Activated T-helper 1 cell treated with anti-CD3 and anti-CD28 coated beads, Interleukin-2, amount 50 U/mL, for 16 hours (primary cell): Measurements from ENCODE around the gene RFX7.

Experiments used
- DNase-seq, 2 donors: peaks; one replicate each; pipeline ENCODE4 v3.0.0-alpha.2; 2020; ENCODE audit warnings: low read depth in 1 of 2, low spot score in 1 of 2

Gene RFX7

DNA sequence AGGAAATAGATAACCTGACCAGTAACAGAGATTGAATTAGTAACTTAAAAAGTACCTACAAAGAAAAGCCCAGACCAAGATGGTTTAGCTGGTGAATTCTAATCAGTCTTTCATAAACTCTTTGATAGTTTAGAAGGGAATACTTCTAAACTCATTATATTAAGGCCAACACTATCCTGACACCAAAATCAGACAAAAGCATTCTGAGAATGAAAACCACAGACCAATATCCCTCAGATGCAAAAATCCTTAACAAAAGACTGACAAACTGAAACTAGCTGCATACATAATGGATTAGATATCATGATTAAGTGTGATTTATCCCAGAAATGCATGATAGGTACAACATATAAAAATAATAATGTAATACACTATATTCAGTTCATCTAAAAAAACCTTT, 115.6 kb downstream of the RFX7 start:
- DNase-seq = no peak

DNA sequence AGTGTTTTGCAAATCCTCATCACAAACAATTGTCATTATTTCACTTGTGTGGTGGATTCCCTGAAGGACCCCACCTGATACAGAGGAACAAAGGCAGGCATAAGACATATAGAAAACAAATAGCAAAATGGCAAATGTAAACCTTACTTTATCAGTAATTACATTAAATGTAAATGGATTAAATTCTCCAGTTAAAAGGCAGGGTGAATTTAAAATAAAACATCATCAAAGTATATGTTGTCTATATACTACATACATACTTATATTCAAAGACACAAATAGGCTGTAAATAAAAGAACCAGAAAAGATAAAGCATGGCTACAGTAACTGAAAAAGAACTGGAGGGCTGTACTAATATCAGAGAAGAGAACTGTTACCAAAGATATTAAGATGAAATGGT, 117.3 kb downstream of the RFX7 start:
- DNase-seq = no peak

DNA sequence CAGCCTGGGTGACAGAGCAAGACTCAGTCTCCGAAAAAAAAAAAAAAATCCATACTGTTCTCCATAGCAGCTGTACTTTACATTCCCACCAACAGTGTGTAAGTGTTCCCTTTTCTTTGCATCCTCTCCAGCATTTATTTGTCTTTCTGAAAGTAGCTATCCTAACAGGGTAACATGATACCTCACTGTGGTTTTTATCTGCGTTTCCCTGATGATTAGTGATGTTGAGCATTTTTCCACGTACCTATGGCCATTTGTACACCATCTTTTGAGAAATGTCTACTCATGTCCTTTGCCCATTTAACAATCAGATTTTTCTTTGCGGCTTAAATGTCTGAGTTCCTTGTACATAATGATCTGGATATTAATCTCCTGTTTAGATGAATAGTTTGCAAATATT, 119.3 kb downstream of the RFX7 start:
- DNase-seq = no peak

DNA sequence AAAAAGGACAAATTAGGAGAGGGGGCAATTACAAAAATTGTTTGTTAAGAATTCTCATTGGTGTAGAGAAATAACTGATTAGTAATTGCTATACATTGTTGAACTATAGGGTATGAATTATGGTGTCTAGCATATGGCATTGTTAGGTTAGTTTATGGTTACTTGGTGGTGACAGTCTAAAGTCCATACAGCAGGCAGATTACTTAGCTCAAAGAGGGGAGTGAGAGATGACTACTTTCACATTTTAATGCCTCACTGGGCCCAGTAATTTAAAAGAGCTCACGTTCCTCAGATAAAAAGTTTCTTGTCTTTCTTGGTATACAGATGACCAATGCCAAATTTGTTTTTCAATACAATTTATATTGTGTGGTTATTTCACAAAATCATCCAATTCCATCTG, 137.8 kb downstream of the RFX7 start:
- no peak for DNase-seq

DNA sequence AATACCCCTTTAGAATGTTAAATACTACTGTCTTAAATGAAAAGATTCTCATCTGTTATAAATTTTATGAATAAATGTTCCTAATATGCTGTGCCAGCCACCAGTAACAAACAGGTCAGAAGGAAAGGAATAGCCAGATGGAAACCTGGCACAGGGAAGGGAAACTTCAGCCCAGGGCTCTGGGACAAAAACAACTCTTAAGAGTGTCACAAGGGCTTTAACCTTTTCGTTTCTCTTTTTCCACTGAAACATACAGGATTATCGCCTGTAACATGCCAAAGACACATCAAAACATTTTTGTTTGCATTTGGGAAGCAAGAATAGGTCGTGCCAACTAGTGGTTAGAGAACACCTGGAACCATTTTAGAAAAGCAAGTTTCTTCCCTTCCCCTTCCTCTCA, 141.2 kb downstream of the RFX7 start:
- DNase-seq = no peak

DNA sequence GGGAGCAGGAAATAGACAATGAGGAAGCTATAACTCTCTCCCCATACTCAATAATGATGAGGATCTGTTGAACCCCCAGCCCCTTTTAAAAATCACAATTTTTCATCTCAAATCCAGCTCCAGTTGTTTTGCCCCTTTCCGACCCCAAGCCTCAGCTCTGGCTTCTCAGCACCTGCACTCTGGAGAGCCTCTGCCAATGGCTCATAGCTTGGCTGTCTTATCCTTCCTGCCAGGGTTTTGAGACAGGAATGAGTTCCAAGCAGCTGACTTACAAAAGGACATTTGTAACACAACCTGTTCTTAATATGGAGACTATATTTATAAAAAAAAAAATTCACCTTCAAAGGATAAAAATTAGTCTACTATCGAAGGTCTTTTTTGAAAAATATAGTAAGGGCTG, 144.4 kb downstream of the RFX7 start:
- no peak for DNase-seq

DNA sequence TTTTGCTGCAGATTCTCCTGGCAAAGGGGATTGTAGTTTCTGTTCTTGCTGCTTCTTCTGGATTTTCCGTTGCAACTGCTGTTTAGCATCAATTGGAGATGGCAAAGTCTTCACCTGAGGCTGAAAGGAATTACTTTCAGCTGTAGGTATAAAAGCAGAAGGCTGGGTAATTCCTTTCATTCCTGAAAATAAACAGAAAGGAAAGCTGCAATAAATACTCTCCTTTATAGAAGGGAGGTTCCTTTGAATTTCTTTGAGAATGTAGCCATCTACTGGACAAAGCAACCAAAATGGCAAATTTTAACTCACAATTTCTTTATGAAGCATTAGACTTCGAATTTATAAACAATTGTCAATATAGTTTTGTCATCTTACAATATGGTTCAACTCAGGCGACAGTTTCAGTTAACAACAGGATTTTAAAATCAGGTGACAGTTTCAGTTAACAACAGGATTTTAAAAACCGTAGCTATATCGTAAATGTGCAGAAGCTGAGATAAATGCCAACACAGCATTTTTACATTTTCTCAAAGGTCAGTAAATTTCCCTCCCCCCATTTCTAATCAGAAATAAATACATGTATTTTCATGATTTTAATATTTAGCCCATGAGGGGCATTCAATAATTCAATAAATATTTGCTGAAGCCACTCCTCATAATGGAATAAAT, 145.3 kb downstream of the RFX7 start:
- DNase-seq = no peak

DNA sequence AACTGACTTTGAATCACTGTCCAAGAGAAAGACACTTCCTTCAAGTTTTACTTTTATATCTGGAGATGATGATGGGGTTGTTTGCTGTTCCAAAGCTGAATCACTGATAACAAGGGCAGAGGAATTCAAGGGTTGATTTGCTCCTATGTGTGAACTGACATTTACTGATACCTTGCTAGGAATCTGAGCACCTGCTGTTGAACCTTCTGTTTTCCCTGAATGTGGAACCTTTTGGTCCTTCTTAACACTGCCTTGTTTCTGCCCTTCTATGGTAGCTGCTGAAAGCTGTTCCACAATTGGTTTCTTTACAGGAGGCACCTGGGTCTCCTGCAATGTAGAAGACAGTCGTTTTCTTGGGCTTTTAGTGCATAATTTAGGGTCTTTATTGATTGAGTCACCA, 148.3 kb downstream of the RFX7 start:
- DNase-seq = no peak

DNA sequence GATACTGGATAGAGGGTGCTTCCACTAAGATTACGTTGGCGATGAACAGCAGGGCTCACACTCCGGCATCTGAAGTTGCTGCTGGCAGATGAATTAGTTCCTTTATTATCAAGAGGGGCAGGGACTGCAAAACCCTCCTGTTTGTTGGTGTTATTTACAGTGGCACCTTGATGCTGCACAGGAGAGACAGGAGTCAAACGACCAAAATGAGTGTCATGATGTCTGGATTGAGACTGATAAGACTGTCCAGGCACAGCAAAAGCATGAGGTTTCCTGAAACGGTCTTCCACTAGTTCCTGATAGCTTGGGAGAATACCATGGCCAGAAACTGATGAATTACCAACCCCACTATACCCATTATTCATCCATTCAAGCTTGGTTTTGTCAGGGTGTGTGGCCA, 149.5 kb downstream of the RFX7 start:
- DNase-seq = no peak

DNA sequence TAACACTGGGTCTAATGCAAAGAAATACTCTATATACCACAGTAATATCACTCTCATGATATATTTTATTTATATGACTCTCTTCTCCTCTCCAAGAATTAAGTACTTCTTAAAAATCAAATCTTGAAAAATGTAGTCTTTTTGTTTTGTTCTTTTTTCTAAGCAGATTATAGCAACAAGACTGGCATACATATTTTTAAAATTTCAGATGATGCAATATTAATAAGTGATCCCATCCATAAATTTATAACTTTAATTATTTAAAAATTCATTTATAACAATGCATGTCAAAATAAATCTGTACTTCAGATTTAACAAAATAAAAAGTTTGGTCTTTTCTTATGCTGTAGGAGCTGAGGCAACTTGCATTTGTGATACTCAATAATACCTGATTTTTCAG, 155.3 kb downstream of the RFX7 start:
- DNase-seq = no peak

DNA sequence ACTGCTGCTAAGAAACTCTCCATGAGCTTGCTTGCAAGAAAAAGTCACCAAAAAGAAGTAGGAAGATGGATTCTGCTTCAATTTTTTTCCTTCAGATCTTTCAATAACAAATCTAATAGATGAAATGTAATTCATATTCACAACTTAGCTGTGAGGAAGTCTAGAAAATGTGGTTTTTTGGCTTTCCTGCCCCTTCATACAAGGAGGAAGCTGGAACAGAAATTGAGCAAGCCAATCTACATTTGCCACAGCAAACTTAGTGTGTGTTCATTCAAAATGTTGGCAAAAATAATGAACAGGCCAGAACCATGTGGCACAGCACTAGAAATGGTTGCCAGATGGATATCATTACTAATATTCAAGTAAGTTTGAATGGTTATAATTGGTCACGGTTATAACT, 157.1 kb downstream of the RFX7 start:
- DNase-seq = no peak

DNA sequence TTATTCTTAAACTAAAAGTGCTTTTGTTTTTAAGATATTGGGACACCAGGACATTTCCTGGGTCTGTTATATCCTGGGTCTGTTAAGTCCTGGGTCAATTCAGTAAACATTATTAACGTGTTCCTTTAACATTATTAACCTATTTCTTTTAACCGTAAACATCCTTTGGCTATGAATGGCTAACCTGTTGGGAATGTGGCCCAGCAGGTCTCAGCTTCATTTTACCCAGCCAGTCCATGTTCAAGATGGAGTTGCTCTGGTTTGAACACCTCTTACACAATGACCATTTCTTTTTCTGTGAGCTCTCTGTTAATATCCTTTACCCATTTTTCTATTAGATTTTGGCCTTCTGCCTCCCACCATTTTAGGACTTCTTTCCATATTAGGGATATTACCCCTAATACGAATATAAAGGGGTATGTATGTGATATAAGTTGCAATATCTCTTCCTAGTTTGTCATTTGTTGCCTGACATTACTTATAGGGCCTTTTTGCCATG, 161.4 kb downstream of the RFX7 start:
- no peak for DNase-seq

DNA sequence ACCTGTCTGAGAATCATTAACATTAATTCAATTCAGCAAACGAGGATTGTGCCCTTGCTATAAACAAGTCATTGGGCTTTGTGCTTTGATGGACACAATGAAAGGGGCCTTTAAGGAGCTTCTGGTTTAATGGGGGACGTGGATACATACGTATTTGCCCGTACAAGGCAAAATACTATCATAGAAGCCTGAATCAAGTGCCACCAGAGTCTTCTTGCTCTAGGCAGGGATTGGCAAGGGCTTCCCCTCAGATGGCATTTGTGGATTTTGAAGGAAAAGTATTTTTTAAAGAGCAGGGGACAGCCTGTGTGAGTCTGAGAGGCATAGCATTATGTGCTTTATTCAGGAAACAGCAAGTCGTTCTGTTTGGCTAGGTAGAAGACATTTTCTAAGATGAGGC, 166.6 kb downstream of the RFX7 start:
- DNase-seq = no peak

DNA sequence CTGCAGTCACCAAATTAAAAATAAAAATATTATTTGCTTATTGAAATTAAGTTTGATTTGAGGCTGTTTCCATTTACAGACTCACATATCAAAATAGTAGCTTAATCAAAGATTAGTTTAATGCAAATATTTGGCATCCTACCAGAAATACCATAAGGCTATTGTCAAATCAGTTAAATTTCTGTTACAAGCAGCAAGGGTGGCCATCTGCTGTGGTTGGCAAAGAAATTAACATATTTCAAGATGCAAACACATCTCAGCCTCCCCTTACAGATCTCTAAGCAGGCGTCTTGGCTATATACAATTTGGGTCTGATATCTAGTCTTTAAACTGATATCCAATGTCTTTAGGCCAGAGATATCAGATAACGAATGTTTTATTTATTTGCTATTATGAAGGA, 167.0 kb downstream of the RFX7 start:
- DNase-seq = no peak

DNA sequence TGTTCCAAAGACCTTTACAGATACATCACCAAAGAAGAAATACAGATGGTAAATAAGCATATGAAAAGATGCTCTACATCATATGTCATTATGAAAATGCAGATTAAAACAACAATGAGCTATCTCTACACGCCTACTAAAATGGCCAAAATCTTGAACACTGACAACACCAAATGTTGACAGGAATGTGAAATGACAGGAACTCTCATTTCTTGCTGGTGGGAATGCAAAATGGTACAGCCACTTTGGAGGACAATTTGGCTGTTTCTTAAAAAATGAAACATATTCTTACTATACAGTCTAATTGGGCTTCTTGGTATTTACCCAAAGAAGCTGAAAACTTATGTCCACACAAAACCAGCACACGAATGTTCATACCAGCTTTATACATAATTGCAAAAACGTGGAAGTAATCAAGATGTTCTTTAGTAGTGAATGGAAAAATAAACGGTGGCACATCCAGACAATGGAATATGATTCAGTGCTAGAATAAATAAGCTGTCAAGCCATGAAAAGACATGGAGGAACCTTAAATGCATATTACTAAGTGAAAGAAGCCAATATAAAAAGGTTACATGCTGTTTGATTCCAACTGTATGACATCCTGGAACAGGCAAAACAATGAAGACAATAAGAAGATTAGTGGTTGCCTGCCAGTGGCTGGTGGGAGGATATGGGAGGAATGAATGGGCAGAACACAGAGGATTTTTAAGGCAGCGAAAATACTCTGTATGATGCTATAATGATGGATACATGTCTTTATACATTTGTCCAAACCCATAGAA, 169.0 kb downstream of the RFX7 start:
- DNase-seq = no peak

DNA sequence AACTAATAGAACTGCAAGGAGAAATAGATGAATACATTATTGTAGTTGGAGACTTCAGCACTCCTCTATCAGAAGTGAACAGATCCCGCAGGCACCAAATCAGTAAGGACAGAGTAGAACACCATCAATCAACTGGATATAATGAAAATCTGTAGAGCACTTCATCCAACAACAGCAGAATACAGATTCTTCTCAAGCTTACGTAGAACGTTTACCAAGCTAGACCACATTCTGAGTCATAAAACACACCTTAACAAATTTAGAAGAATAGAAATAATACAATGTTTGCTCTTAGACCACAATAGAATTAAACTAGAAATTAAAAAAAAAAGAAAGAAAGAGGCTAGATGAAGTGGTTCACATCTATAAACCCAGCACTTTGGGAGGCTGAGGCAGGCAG, 179.5 kb downstream of the RFX7 start:
- DNase-seq = no peak

DNA sequence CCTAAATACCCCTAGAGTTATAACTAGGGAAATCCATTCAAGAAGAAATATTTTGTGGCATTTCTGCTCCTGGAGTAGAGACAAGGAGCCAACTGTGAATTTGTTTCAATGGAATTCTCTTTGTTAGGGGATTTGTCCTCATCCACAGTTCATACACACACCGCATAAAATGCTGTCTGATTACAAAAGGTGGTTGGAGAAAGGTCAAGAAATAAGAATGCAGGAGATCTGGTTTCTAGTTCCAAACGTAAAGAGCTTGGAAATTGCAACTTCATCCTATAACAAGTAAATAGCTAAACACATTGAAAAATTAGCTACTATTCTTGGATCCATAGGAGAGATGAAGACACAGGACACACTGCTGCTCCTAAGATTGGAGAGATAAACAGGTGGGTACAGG, 184.0 kb downstream of the RFX7 start:
- no peak for DNase-seq

DNA sequence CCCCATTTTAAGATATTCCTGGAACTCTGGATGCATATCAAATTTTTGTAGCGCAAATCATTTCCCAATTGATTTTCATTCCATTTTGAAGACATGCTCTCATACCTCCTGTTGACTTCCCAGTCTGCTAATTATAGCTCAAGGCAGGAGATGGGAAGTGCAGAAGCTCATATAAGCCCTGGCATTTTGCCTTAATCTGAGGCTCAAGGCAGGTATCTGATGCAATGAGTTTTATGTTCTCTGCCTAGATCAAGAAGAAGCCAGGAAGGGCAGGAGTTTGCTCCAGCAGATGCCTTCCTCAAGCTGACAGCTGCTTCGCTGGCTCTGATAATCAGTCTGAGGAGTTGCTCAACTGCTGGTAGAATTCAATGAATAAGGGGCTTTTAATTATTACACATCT, 184.7 kb downstream of the RFX7 start:
- no peak for DNase-seq

DNA sequence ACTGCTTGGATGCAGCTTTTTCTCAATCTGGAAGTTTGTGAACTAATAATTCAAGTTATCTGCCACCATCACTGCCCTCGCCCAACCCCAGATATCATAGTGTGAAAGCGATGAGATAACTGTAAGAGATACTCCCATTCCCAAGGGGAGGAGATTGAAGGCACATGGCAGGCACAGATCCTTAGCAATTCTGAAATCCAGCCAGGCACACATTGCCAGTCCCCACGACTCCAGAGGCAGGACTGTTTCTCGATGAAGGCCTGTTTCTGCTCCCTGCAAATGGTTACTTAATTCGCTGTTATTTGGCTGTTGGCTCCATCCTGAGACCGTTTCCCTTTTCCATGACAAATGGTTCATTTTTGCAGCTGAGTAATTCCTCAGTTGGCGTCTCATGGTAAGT, 187.1 kb downstream of the RFX7 start:
- no peak for DNase-seq

DNA sequence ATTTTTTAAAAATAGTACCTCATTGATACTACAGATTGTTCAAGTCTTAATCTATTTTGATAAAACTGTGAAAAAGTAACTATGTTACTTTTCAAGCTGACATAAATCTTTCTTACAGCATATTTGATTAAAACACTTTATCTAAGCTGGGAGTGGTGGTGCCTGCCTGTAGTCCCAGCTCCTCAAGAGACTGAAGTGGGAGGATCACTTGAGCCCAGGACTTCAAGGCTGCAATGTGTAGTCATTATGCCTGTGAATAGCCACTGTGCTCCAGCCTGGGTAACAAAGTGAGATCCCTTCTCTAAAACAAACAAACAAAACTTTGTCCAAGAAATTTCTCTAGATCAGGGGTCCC, 190.7 kb downstream of the RFX7 start:
- no peak for DNase-seq

DNA sequence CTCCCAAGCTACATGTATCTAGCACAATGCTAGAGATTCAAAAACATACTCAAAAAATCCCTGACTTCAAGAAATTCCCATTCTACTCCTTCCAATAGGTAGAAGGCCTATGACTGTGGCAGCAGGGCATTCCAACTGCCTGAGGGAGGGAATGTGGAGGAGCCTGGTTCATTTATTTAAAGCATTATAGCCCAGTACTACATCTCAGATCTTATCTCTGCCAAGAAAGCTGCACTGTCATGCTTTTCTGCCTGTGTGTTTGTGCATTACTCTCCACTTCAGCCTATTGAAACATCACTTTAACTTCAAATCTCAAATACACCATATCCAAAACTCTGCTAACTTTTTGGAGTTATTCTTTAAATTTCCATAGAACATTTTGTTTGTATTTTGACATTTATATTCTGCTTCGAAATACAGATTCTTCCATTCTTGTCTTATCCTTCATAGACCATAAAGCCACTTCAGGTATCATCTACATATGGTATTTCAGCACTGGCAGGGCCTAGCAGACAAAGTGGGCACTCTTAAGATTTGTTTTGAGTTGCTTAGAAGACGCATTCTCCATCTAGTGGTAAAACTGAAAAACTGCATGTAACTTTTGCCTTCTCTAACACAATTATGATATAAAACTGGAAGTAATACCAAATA, 191.2 kb downstream of the RFX7 start:
- no peak for DNase-seq

DNA sequence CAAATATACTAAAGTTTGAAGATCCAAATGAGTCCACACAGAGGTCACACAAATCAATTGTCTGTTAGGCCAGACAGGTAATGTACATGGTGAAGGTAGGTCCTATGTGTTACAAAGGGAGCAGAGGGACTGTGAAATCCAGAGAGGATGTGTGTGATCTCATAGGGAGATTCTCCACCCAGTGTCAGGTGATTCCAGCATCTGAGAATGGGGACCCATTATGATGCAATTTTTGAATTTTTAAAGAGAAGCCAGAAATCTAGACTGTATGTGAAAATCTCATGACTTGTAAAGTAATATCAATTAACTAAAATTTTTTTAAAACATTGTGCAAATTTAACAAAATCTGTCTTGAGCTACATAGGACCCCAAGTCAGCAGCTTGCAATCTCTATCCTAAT, 192.0 kb downstream of the RFX7 start:
- DNase-seq = no peak

DNA sequence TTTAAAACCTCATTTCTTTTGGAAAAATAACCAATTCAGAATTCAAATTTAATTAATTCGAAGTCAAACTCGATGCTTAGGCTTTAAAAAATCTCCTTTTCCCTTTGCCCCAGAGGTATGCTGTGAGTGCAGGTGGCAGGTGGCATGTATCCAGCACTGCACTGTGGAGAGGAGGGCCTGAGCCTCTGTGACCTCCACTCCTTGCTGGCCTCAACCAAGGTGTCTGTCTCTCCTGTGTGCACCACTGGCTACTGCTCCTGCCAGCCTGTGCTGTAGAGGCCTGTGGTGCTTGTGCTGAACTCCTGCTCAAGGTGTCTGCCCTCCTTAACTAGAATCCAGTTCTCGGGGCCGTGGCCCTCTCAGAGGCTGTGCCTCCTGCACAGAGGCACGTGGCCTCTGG, 194.1 kb downstream of the RFX7 start:
- DNase-seq = no peak
